Body of pancreas (tissue), 4 donors: ENCODE measurements around the gene RAB3IP. TPM values are rescaled to one million over a fixed set of nuclear protein-coding genes. Genes with fewer than 3 reads are reported as not detected.
A peak's percentile ranks its signal among the peaks of the same experiment; 100 is the strongest.

Experiments
- ATAC-seq: fragments of 150-250 bp; one replicate; pipeline ENCODE4 v1.9.1; 2016
- DNase-seq, 4 donors: peaks; one replicate each; pipeline ENCODE4 v3.0.0-alpha.2; 2019
- H3K27ac ChIP-seq, 4 donors: fragments of 200-600 bp; sonication (generic); 1 replicate in 3 of 4; 2 replicates in 1 of 4; pipeline versions ENCODE4 v1.5.1 to v1.6.1; 2016 to 2019; ENCODE audit warnings: mild to moderate bottlenecking in 1 of 4, mixed read lengths in 1 of 4, moderate library complexity in 1 of 4
- H3K27me3 ChIP-seq, 2 donors: fragments of 200-600 bp; sonication (generic); one replicate each; pipeline ENCODE4 v1.6.0; 2016; ENCODE audit warnings: mild to moderate bottlenecking in 1 of 2
- H3K36me3 ChIP-seq, 2 donors: fragments of 200-600 bp; sonication (generic); replicated peaks in 1 of 2; 2 replicates each; pipeline ENCODE4 v1.5.1; 2016; ENCODE audit warnings: low read depth in 2 of 2; ENCODE audit not compliant: insufficient read depth in 1 of 2
- H3K4me1 ChIP-seq: fragments of 200-600 bp; sonication (generic); one replicate; pipeline ENCODE4 v1.6.0; 2016
- H3K4me3 ChIP-seq, 2 donors: fragments of 200-600 bp; sonication (generic); 1 replicate in 1 of 2; 2 replicates in 1 of 2; pipeline ENCODE4 v1.5.1; 2016 to 2019
- H3K9me3 ChIP-seq, 3 donors: fragments of 200-600 bp; sonication (generic); 1 replicate in 2 of 3; 2 replicates in 1 of 3; pipeline ENCODE4 v1.5.1; 2016
- CTCF ChIP-seq, 7 experiments: fragments of 450-650 bp in 4 of 7; fragments of 200-600 bp in 3 of 7; sonication (generic) in 3 of 7; IDR thresholded peaks; one replicate each; pipeline ENCODE4 v1.5.1; 2016 to 2019; ENCODE audit warnings: antibody characterized with exemption in 7 of 7
- POLR2A ChIP-seq, 3 donors: fragments of 450-650 bp; IDR thresholded peaks; one replicate each; pipeline ENCODE4 v1.6.1; 2016; ENCODE audit warnings: antibody characterized with exemption in 3 of 3, mild to moderate bottlenecking in 2 of 3
- WGBS, 2 donors: methylation state at CpG; one replicate each; pipeline ENCODE4 v1.1.5; 2017; 5-methylcytosine and 5-hydroxymethylcytosine counted together
- intact Hi-C: fragments of 100-400 bp; cut with DNase I; formaldehyde crosslinking; loops from one replicate; pipeline ENCODE4 v1.15.1; 2023
- total RNA-seq, 2 donors: library from RNA; depleted of rRNA; stranded (reverse); fragments of >200 nt; gene quantifications; one replicate each; pipeline ENCODE4 v1.1.0, GENCODE V29; 2016

The RAB3IP gene
- 10 to 100 TPM; 61.0 to 62.3 TPM for total RNA-seq

GRCh38 chr12:69738351-69739286 lies at the start of gene RAB3IP:
Gene RAB3IP, plus strand, starts transcription at chr12:69738860. Its CDS starts 16,549 bp downstream, at chr12:69755409.
- H3K9me3 ChIP-seq = no peaks in the 10 kb centered on the region
- peak; percentile 92 to 94 (median 94) for DNase-seq
- 1 to 8% methylated on average over 8 to 37 of the region's 110 CpGs for WGBS, 2 donors
- H3K27me3 ChIP-seq = no peaks in the 10 kb centered on the region
- H3K4me1 ChIP-seq = peaks cover 23% of the 10 kb centered on the region
- peak within 1 kb of the TSS; percentile 95 to 98 (median 96) for H3K27ac ChIP-seq
- peak; percentile 27 to 81 (median 48) for TF ChIP-seq CTCF (IDR thresholded peaks at IDR 0.05)
- TF ChIP-seq POLR2A (IDR thresholded peaks at IDR 0.05) = peak; percentile 26 to 66 (median 60)
- intact Hi-C loops = no loop called here
- H3K4me3 ChIP-seq = peak within 1 kb of the TSS; percentile 68 to 70
- peak; percentile 89 for ATAC-seq
- no peaks in the 10 kb centered on the region for H3K36me3 ChIP-seq

GRCh38 chr12:69689638-69690037 lies 49.0 kb upstream of the RAB3IP start:
- H3K4me1 ChIP-seq = no peaks in the 10 kb centered on the region
- 75 to 80% methylated on average over 2 of the region's 2 CpGs for WGBS, 2 donors
- DNase-seq (no peak), ATAC-seq (no peak)
- H3K4me3 ChIP-seq = no peak overlapping the region
- intact Hi-C loops = no loop called here
- H3K36me3 ChIP-seq = no peaks in the 10 kb centered on the region
- no peak overlapping the region for H3K27ac ChIP-seq
- TF ChIP-seq POLR2A (IDR thresholded peaks at IDR 0.05) (no peak), CTCF (IDR thresholded peaks at IDR 0.05) (no peak)
- no peaks in the 10 kb centered on the region for H3K27me3 ChIP-seq
- no peaks in the 10 kb centered on the region for H3K9me3 ChIP-seq

- H3K27me3 ChIP-seq = no peaks in the 10 kb centered on the region
- no peaks in the 10 kb centered on the region for H3K4me1 ChIP-seq
- TF ChIP-seq POLR2A (IDR thresholded peaks at IDR 0.05) (no peak), CTCF (IDR thresholded peaks at IDR 0.05) (no peak)
- WGBS, 2 donors = 58 to 66% methylated on average over 7 of the region's 7 CpGs
- H3K27ac ChIP-seq = no peak overlapping the region
- H3K9me3 ChIP-seq = no peaks in the 10 kb centered on the region
- DNase-seq = no peak
- no peaks in the 10 kb centered on the region for H3K36me3 ChIP-seq
- no peak overlapping the region for H3K4me3 ChIP-seq
- intact Hi-C loops = no loop called here
- no peak for ATAC-seq
Measured at GRCh38 chr12:69694123-69694522, 44.5 kb upstream of the RAB3IP start.

- no peak for TF ChIP-seq POLR2A (IDR thresholded peaks at IDR 0.05)
- TF ChIP-seq CTCF (IDR thresholded peaks at IDR 0.05) = no peak
- Histone ChIP-seq H3K4me3 (no peak overlapping the region), H3K9me3 (no peaks in the 10 kb centered on the region), H3K27me3 (no peaks in the 10 kb centered on the region), H3K4me1 (no peaks in the 10 kb centered on the region), H3K36me3 (no peaks in the 10 kb centered on the region), H3K27ac (no peak overlapping the region)
- ATAC-seq = no peak
- intact Hi-C loops = no loop called here
- DNase-seq = no peak
- WGBS, 2 donors = 82 to 84% methylated on average over 2 of the region's 2 CpGs
Measured at GRCh38 chr12:69698054-69698453, 40.6 kb upstream of the RAB3IP start.
